MG63 (cell line): ENCODE results near the gene RAMACL. TPM values are rescaled to one million over a fixed set of nuclear protein-coding genes. Genes with fewer than 3 reads are reported as not detected.

Experiments used
- DNase-seq: peaks from one replicate; pipeline ENCODE4 v3.0.0-alpha.2; 2020
- H3K27me3 ChIP-seq: fragments of 250-450 bp; sonication (Bioruptor Pico); 2 replicates; pipeline ENCODE4 v1.5.1; 2020; ENCODE audit warnings: mild to moderate bottlenecking, moderate library complexity
- H3K36me3 ChIP-seq: fragments of 250-450 bp; sonication (Bioruptor Pico); 2 replicates; pipeline ENCODE4 v1.5.1; 2020; ENCODE audit warnings: mild to moderate bottlenecking, moderate library complexity
- H3K4me3 ChIP-seq: fragments of 250-450 bp; sonication (Bioruptor Pico); 2 replicates; pipeline ENCODE4 v1.5.1; 2020; ENCODE audit warnings: mild to moderate bottlenecking, moderate library complexity
- H3K9me3 ChIP-seq: fragments of 250-450 bp; sonication (Bioruptor Pico); 2 replicates; pipeline ENCODE4 v1.5.1; 2020; ENCODE audit warnings: mild to moderate bottlenecking, moderate library complexity
- total RNA-seq: library from RNA; depleted of rRNA; stranded (reverse); fragments of >200 nt; shearing (Covaris generic); gene quantifications from 2 replicates; pipeline ENCODE4 v1.2.3, GENCODE V29; 2014; ENCODE audit warnings: low replicate concordance

The RAMACL gene
- total RNA-seq, 1 experiment from 2014 or later = 0.13 TPM

GRCh38 chr6:166572370-166573261 lies 13.9 kb downstream of the RAMACL start:
- peaks cover 6% of the 10 kb centered on the region for H3K36me3 ChIP-seq
- H3K4me3 ChIP-seq = no peak overlapping the region
- H3K27me3 ChIP-seq = no peaks in the 10 kb centered on the region
- peak; percentile 66 for DNase-seq
- H3K9me3 ChIP-seq = peaks cover 4% of the 10 kb centered on the region; the same call in 1 of the 2 replicates

DNA sequence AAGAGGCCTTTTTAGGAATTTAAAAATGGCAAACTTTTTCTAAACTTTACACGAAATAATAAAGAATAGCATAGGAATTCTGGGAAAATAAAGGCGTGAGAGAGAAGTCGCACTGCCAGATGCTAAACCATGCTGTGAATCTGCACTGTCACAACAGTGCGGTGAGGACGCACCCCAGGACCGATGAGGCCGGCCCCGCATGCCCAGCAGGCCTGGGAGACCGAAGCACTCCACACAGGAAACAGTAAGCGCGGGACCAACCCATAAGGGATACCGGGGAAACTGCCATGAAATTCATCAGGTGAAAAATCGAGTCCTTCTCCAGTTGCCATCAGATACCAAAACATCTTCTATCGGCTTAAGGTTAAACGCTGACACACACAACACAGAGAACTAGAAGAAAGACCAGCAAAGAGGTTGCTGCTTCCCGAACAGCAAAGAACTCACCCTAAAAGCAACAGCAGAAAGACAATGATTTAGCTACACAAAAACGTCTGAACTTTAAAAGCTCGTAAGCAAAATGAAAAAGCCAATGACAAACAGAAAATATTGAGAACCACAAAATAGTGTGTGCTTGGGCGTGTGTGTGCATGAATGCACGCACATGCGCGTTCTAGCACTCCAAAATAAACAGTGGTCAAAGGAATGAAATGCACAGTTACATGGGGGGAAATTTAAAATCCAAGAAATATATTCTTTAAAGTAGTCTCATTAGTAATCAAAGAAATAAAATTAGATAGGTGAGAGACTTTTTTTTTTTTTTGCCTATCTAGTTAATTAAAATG lies 15.4 kb downstream of the RAMACL start:
- Histone ChIP-seq H3K9me3 (no peaks in the 10 kb centered on the region; the same call in 1 of the 2 replicates), H3K4me3 (no peak overlapping the region), H3K27me3 (no peaks in the 10 kb centered on the region), H3K36me3 (peaks cover 3% of the 10 kb centered on the region)
- DNase-seq = no peak

DNA sequence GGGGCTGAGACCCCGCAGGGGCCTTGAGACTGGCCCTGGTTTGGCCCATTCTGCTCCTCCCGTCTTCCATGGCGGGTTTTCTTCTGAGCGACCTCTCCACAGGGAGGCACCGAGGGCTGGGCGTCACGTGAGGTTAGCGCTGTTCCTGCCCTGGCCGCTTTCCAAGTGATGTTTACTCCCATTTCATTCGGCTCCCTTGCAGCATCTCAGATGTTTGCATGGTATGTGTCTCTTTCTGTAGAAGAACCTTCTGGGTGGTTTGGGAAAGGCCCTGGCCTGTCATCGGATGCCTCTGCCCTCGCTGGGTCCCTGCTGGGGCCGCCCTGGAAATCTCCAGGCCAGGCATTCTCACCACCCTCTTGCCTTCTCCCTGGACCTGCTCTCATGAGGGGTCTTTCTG lies 17.3 kb downstream of the RAMACL start:
- Histone ChIP-seq H3K4me3 (no peak overlapping the region), H3K27me3 (no peaks in the 10 kb centered on the region), H3K9me3 (no peaks in the 10 kb centered on the region), H3K36me3 (no peaks in the 10 kb centered on the region)
- no peak for DNase-seq

DNA sequence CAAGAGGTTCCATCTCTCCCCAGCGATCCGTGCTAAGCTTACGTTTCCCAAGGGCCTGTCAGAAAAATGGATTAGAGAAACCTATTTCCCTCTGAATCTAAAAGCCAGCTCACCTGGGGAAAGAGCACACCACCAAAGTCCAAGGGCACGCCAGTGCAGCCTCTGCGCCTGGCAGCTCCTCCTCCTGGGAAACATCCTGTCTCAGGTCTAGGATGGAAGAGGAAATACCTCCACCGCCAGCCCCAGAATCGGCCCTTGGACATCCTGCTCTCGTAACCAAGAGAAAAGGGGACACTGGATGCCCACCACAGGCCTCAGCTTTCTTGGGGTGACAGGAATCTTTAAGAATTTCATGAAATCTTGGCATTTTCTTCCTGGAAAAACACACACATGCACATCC lies 18.7 kb downstream of the RAMACL start:
- Histone ChIP-seq H3K36me3 (no peaks in the 10 kb centered on the region), H3K27me3 (no peaks in the 10 kb centered on the region), H3K4me3 (no peak overlapping the region), H3K9me3 (no peaks in the 10 kb centered on the region)
- no peak for DNase-seq

DNA sequence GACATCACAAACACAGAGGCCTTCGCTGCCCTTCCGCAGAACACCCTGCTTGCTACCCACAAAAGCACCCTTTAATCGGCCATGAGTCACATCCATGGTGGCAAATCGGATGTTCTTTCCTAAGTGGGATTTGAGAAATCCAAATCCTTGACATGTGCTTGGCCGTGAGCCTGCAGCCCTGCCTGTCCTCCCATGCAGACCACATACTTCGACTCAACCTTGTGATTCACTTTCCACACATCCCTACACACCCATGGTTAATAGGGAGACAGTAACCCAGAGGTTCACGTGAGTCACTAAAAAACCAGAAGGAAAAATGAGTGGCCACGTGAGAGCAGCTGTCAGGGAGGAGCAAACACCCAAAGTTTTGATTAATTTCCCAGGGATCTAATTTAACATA lies 19.4 kb downstream of the RAMACL start:
- DNase-seq = peak; percentile 94
- Histone ChIP-seq H3K36me3 (no peaks in the 10 kb centered on the region), H3K27me3 (no peaks in the 10 kb centered on the region), H3K9me3 (no peaks in the 10 kb centered on the region), H3K4me3 (no peak overlapping the region)

DNA sequence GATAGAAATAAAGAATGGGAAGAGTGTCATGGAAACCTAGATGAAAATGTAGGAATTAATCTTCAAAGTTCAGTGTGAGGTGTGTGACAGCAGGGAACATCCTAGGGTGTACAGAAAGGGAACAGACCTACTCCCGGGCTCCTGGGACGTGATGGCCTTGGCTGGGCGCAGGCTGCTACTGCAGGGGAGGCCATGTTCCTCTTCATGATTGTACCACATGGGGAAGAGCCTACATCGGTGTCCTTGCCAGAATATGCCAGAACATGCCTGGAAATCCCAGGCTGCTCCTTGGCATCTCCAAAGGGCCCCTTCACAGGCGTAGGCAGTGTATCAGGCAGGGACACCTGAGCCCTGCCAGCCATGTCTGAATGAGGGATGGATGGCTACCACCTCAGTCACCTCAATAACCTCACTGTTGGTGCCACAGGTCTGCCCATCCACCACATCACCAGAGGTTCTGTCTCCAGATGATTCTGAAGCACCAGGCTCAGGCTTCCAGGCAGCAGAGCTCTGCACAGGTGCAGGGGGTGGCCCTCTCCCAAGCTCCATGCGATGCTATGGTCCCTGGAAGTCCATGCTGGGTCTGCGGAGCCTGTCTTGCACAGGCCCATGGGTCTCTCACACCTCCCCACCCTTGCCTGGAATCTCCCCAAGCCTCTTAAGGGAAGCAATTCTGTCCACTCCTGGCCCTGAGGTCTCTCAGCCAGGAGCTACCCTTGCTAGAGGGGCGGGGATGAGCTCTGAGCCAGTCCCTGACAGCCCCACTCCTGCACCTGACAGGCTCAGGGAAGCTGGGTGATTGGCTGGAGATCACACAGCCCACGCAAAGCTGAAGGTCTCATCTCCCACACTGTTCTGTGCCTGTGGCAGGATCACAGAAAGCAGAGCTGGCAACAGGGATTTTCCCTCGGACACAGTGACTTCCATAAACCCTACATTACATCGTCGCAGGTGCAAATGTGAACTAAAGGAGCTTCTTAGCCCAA lies 20.2 kb downstream of the RAMACL start:
- no peak for DNase-seq
- Histone ChIP-seq H3K36me3 (no peaks in the 10 kb centered on the region), H3K9me3 (no peaks in the 10 kb centered on the region), H3K27me3 (no peaks in the 10 kb centered on the region), H3K4me3 (no peak overlapping the region)

GRCh38 chr6:166565084-166565967 lies 21.2 kb downstream of the RAMACL start:
- Histone ChIP-seq H3K4me3 (no peak overlapping the region), H3K27me3 (no peaks in the 10 kb centered on the region), H3K9me3 (no peaks in the 10 kb centered on the region), H3K36me3 (no peaks in the 10 kb centered on the region)
- no peak for DNase-seq

GRCh38 chr6:166563805-166564204 lies 22.7 kb downstream of the RAMACL start:
- DNase-seq = no peak
- no peak overlapping the region for H3K4me3 ChIP-seq
- H3K36me3 ChIP-seq = no peaks in the 10 kb centered on the region
- no peaks in the 10 kb centered on the region for H3K9me3 ChIP-seq
- H3K27me3 ChIP-seq = no peaks in the 10 kb centered on the region

GRCh38 chr6:166563200-166563599 lies 23.3 kb downstream of the RAMACL start:
- H3K4me3 ChIP-seq = no peak overlapping the region
- no peaks in the 10 kb centered on the region for H3K27me3 ChIP-seq
- no peaks in the 10 kb centered on the region for H3K36me3 ChIP-seq
- no peaks in the 10 kb centered on the region for H3K9me3 ChIP-seq
- DNase-seq = no peak

DNA sequence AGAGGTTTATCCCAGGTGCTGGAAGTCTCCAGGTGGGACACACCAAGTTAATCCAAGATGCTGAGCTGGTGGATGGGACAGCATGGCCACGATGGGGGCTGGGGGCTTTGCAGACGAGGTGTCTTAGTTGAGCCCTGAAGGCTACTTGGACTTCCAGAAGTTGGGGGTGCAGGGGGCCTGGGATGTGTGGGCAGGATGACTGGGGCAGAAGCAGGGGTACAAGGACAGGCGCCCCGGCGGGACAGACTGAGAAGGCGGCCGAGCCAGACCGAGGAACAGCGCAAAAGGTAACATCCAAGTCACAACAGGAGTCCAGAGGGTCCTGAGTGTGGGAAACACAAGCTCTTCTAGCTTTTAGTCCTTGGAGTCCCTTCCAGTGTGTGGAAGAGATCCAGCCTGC lies 23.8 kb downstream of the RAMACL start:
- Histone ChIP-seq H3K36me3 (no peaks in the 10 kb centered on the region), H3K4me3 (no peak overlapping the region), H3K9me3 (no peaks in the 10 kb centered on the region), H3K27me3 (no peaks in the 10 kb centered on the region)
- DNase-seq = no peak

DNA sequence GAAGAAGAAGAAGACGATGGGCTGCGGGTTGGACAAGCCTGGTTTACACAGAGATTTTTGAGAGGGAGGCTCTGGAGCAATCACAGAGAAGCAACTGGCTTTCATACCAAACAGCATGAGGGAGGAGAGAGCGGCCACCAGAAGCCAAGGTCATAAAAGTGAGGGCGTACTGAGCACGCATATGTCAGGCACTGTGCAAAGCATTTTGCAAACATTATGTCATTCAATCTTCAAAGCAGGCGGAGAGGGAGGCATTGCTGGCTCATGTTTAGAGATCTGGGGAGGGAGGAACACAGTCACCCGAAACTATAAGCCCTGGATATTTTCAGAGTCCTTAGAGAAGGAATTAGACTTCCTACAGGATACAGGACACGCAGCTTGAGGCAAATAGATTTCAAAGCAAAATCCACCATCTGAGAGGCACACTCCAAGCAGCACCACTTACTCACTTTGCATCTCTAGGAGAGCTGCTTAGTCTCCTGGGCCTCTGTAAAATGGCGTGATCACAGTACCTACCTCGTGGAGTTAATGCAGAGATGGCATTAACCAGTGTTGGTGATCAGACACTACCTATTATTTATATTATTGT lies 24.6 kb downstream of the RAMACL start:
- H3K9me3 ChIP-seq = no peaks in the 10 kb centered on the region
- DNase-seq = peak; percentile 83
- no peaks in the 10 kb centered on the region for H3K27me3 ChIP-seq
- H3K4me3 ChIP-seq = no peak overlapping the region
- no peaks in the 10 kb centered on the region for H3K36me3 ChIP-seq

GRCh38 chr6:166560222-166560621 lies 26.3 kb downstream of the RAMACL start:
- Histone ChIP-seq H3K9me3 (no peaks in the 10 kb centered on the region), H3K4me3 (no peak overlapping the region), H3K27me3 (no peaks in the 10 kb centered on the region), H3K36me3 (no peaks in the 10 kb centered on the region)
- DNase-seq = no peak

GRCh38 chr6:166559662-166560061 lies 26.8 kb downstream of the RAMACL start:
- no peaks in the 10 kb centered on the region for H3K36me3 ChIP-seq
- DNase-seq = no peak
- no peaks in the 10 kb centered on the region for H3K9me3 ChIP-seq
- no peak overlapping the region for H3K4me3 ChIP-seq
- no peaks in the 10 kb centered on the region for H3K27me3 ChIP-seq

DNA sequence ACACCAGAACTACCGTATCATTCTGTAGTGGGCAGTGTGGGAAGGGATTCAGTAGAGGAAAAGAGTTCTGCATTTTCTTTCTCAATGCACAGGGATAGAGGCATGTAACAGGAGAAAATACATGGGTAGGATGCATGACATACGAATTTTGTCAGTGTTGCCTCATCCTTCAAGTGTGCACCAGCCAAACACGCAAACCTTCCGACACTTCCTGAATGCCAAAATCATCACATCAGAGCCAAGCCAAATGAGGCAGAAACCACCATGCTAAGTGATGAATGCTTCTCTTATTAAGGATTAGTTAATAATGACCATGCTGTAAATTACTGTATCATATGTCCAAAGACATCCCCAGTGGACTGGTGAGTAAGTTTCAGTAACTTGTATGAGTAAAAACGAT lies 27.3 kb downstream of the RAMACL start:
- H3K27me3 ChIP-seq = no peaks in the 10 kb centered on the region
- DNase-seq = no peak

DNA sequence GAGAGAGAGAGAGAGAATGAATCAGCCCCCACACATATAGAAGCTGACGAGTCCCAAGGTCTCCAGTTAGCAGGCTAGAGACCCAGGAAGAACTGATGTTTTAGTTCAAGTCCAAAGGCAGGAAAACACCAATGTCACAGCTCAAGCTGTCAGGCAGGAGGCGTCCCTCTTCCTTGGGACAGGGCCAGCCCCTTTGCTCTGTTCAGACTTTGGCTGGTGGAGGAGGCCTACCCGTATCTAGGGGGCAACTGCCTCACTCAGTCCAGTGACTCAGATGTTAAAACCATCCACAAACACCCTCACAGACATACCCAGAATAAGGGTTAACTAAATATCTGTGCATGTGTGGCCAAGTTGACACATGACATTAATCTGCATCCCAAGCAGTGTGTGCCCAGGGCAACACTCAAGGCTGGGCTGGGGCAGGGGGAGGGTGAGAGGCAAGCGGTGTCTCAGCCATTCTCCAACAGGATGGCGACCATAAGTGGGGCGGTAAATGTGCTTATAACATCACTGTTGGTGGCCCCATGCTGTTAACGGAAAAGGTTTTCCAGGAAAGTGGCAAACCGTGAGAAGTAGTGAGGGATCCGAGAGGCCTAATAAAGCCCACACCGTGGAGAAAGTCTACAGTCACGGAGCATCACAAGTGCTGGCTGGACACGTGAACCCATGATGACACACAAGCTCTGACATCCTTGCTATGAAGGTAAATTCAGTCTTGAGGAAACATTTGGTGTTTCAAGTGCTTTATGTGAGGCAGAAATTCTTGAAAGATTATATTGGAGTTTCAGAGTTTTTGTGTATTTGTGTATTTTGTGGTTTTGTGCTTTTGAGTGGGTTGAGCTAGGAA lies 28.1 kb downstream of the RAMACL start:
- no peaks in the 10 kb centered on the region for H3K27me3 ChIP-seq
- DNase-seq = no peak
- no peaks in the 10 kb centered on the region for H3K9me3 ChIP-seq
- no peaks in the 10 kb centered on the region for H3K36me3 ChIP-seq
- no peak overlapping the region for H3K4me3 ChIP-seq

More for the DNA sequence above, 27.3 kb downstream of the RAMACL start:
- no peaks in the 10 kb centered on the region for H3K36me3 ChIP-seq
- H3K4me3 ChIP-seq = no peak overlapping the region
- H3K9me3 ChIP-seq = no peaks in the 10 kb centered on the region
